Neural progenitor cell (in vitro differentiated cells): ENCODE data around the gene COX10. TPM values are rescaled to one million over a fixed set of nuclear protein-coding genes. Genes with fewer than 3 reads are reported as not detected.

Source experiments
- DNase-seq: peaks from one replicate; pipeline ENCODE4 v3.0.0-alpha.2; 2016; ENCODE audit warnings: low spot score
- H2AFZ ChIP-seq: fragments of 200-600 bp; sonication (generic); replicated peaks from 2 replicates; pipeline ENCODE4 v1.6.1; 2016; ENCODE audit warnings: antibody characterized with exemption
- H3F3A ChIP-seq: fragments of 200-600 bp; sonication (generic); 2 replicates; pipeline ENCODE4 v1.6.1; 2016; ENCODE audit warnings: antibody characterized with exemption, low read depth
- H3K27ac ChIP-seq: fragments of 200-600 bp; sonication (generic); 2 replicates; pipeline ENCODE4 v1.5.1; 2016; ENCODE audit warnings: mild to moderate bottlenecking
- H3K27me3 ChIP-seq: fragments of 200-600 bp; sonication (generic); 2 replicates; pipeline ENCODE4 v1.6.1; 2016; ENCODE audit warnings: mild to moderate bottlenecking, moderate library complexity
- H3K36me3 ChIP-seq: fragments of 200-600 bp; sonication (generic); 2 replicates; pipeline ENCODE4 v1.5.1; 2016
- H3K4me1 ChIP-seq: fragments of 200-600 bp; sonication (generic); 2 replicates; pipeline ENCODE4 v1.6.1; 2016; ENCODE audit warnings: mixed run types
- H3K4me2 ChIP-seq: fragments of 200-600 bp; sonication (generic); 2 replicates; pipeline ENCODE4 v1.6.1; 2016
- H3K4me3 ChIP-seq: fragments of 200-600 bp; sonication (generic); 2 replicates; pipeline ENCODE4 v1.5.1; 2016
- H3K79me2 ChIP-seq: fragments of 200-600 bp; sonication (generic); 2 replicates; pipeline ENCODE4 v1.6.1; 2016; ENCODE audit warnings: low read depth
- H3K9ac ChIP-seq: fragments of 200-600 bp; sonication (generic); 2 replicates; pipeline ENCODE4 v1.6.1; 2016
- H3K9me3 ChIP-seq: fragments of 200-600 bp; sonication (generic); 2 replicates; pipeline ENCODE4 v1.5.1; 2016; ENCODE audit warnings: low read depth
- H4K20me1 ChIP-seq: fragments of 200-600 bp; sonication (generic); 2 replicates; pipeline ENCODE4 v1.6.1; 2016; ENCODE audit warnings: low read depth
- H3K27ac Mint-ChIP-seq: 3 replicates; pipeline ENCODE4 v1.8.0; 2021; ENCODE audit warnings: mixed read lengths
- H3K27me3 Mint-ChIP-seq: 2 replicates; pipeline ENCODE4 v1.8.0; 2022; ENCODE audit warnings: low read depth, mild to moderate bottlenecking, inconsistent platforms, moderate library complexity, mixed read lengths; ENCODE audit not compliant: insufficient read depth
- H3K36me3 Mint-ChIP-seq: 3 replicates; pipeline ENCODE4 v1.8.0; 2021; ENCODE audit warnings: mixed read lengths
- H3K4me1 Mint-ChIP-seq: 3 replicates; pipeline ENCODE4 v1.8.0; 2021; ENCODE audit warnings: mixed read lengths
- H3K4me3 Mint-ChIP-seq: 3 replicates; pipeline ENCODE4 v1.8.0; 2021; ENCODE audit warnings: mild to moderate bottlenecking, moderate library complexity, mixed read lengths
- H3K9me3 Mint-ChIP-seq: 3 replicates; pipeline ENCODE4 v1.8.0; 2020; ENCODE audit warnings: mixed read lengths
- EZH2 ChIP-seq: fragments of 200-600 bp; sonication (generic); IDR thresholded peaks from 2 replicates; pipeline ENCODE4 v1.6.1; 2017; ENCODE audit warnings: antibody characterized with exemption, mild to moderate bottlenecking, moderate library complexity
- EZH2phosphoT487 ChIP-seq: fragments of 200-600 bp; sonication (generic); IDR thresholded peaks from 2 replicates; pipeline ENCODE4 v1.6.1; 2017; ENCODE audit warnings: antibody characterized with exemption
- total RNA-seq: library from RNA; depleted of rRNA; stranded (reverse); fragments of >200 nt; gene quantifications from 2 replicates; pipeline ENCODE4 v1.2.3, GENCODE V29; 2015; ENCODE audit warnings: low replicate concordance
- TF ChIP-seq, protein P1 (sequence below): fragments of 200-600 bp; sonication (generic); IDR thresholded peaks from 2 replicates; pipeline ENCODE4 v1.5.1; 2017; ENCODE audit warnings: antibody characterized with exemption, mild to moderate bottlenecking

Gene COX10
- total RNA-seq, 1 donor from 2014 or later, result 18.0 TPM

- Histone ChIP-seq H3K36me3 (no peaks in the 10 kb centered on the region), H3K4me1 (no peaks in the 10 kb centered on the region), H3K27ac (no peak overlapping the region), H3K4me3 (no peak overlapping the region), H3K9me3 (no peaks in the 10 kb centered on the region), H3K9ac (no peak overlapping the region), H4K20me1 (no peaks in the 10 kb centered on the region), H3K79me2 (no peaks in the 10 kb centered on the region), H3K4me2 (no peak overlapping the region), H3F3A (no peaks in the 10 kb centered on the region), H3K27me3 (no peaks in the 10 kb centered on the region), H2AFZ (no peak overlapping the region)
- Mint-ChIP-seq H3K27me3 (peaks cover 2% of the 10 kb centered on the region), H3K27ac (no peak overlapping the region), H3K36me3 (no peaks in the 10 kb centered on the region), H3K9me3 (no peaks in the 10 kb centered on the region), H3K4me1 (no peaks in the 10 kb centered on the region), H3K4me3 (no peak overlapping the region)
- no peak for DNase-seq
- no peak for TF ChIP-seq EZH2
- TF ChIP-seq EZH2phosphoT487, result no peak
Observed at GRCh38 chr17:14042411-14042810, 26.9 kb upstream of the COX10 start.

GRCh38 chr17:14044702-14045101 lies 24.6 kb upstream of the COX10 start:
- H3K4me3 Mint-ChIP-seq, result no peak overlapping the region
- H3K4me3 ChIP-seq, result no peak overlapping the region
- no peaks in the 10 kb centered on the region for H3K27me3 ChIP-seq
- H3K9ac ChIP-seq, result no peak overlapping the region
- H3K4me1 ChIP-seq, result no peaks in the 10 kb centered on the region
- no peaks in the 10 kb centered on the region for H3K9me3 ChIP-seq
- H2AFZ ChIP-seq, result no peak overlapping the region
- no peaks in the 10 kb centered on the region for H3K36me3 ChIP-seq
- H4K20me1 ChIP-seq, result no peaks in the 10 kb centered on the region
- H3K36me3 Mint-ChIP-seq, result no peaks in the 10 kb centered on the region
- DNase-seq, result no peak
- H3F3A ChIP-seq, result no peaks in the 10 kb centered on the region
- no peaks in the 10 kb centered on the region for H3K79me2 ChIP-seq
- H3K9me3 Mint-ChIP-seq, result no peaks in the 10 kb centered on the region
- peaks cover 2% of the 10 kb centered on the region for H3K27me3 Mint-ChIP-seq
- no peak overlapping the region for H3K27ac Mint-ChIP-seq
- no peak overlapping the region for H3K27ac ChIP-seq
- H3K4me2 ChIP-seq, result no peak overlapping the region
- H3K4me1 Mint-ChIP-seq, result no peaks in the 10 kb centered on the region
- TF ChIP-seq EZH2 (no peak), EZH2phosphoT487 (no peak)
- TF ChIP-seq, protein P1, sequence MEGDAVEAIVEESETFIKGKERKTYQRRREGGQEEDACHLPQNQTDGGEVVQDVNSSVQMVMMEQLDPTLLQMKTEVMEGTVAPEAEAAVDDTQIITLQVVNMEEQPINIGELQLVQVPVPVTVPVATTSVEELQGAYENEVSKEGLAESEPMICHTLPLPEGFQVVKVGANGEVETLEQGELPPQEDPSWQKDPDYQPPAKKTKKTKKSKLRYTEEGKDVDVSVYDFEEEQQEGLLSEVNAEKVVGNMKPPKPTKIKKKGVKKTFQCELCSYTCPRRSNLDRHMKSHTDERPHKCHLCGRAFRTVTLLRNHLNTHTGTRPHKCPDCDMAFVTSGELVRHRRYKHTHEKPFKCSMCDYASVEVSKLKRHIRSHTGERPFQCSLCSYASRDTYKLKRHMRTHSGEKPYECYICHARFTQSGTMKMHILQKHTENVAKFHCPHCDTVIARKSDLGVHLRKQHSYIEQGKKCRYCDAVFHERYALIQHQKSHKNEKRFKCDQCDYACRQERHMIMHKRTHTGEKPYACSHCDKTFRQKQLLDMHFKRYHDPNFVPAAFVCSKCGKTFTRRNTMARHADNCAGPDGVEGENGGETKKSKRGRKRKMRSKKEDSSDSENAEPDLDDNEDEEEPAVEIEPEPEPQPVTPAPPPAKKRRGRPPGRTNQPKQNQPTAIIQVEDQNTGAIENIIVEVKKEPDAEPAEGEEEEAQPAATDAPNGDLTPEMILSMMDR, result no peak

GRCh38 chr17:14046978-14047377 lies 22.3 kb upstream of the COX10 start:
- Histone ChIP-seq H3K9me3 (no peaks in the 10 kb centered on the region), H3F3A (no peaks in the 10 kb centered on the region), H3K79me2 (no peaks in the 10 kb centered on the region), H3K27ac (no peak overlapping the region), H3K9ac (no peak overlapping the region), H3K27me3 (no peaks in the 10 kb centered on the region), H3K36me3 (no peaks in the 10 kb centered on the region), H3K4me3 (no peak overlapping the region), H3K4me2 (no peak overlapping the region), H4K20me1 (no peaks in the 10 kb centered on the region), H2AFZ (no peak overlapping the region), H3K4me1 (no peaks in the 10 kb centered on the region)
- no peaks in the 10 kb centered on the region for H3K9me3 Mint-ChIP-seq
- no peak for TF ChIP-seq EZH2
- TF ChIP-seq, protein P1, result no peak
- TF ChIP-seq EZH2phosphoT487, result no peak
- peaks cover 2% of the 10 kb centered on the region for H3K36me3 Mint-ChIP-seq
- DNase-seq, result no peak
- no peak overlapping the region for H3K27ac Mint-ChIP-seq
- H3K4me3 Mint-ChIP-seq, result no peak overlapping the region
- peaks cover 1% of the 10 kb centered on the region for H3K27me3 Mint-ChIP-seq
- no peaks in the 10 kb centered on the region for H3K4me1 Mint-ChIP-seq

DNA sequence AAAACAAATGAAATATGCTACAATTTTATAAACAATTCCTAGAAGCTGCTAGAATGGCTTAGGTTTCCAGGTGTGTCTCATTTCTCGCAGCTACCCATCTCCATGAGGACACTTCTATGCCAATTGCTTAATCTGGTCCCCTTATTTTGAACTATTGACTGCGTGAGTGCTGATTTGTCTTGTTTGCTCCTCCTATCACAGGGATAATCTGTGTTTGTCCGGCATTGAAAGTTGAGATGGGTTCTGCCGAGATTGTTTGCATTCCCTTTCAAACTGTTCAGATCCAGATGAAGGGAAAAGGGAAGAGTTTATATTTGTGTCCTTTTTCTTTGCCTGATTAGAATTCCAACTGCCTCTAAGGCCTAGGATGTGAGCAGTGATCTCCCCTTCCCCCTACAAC lies 21.7 kb upstream of the COX10 start:
- H3K27ac Mint-ChIP-seq, result no peak overlapping the region
- no peaks in the 10 kb centered on the region for H3K36me3 ChIP-seq
- no peaks in the 10 kb centered on the region for H3K9me3 ChIP-seq
- H2AFZ ChIP-seq, result no peak overlapping the region
- no peaks in the 10 kb centered on the region for H3K9me3 Mint-ChIP-seq
- H3K27me3 ChIP-seq, result no peaks in the 10 kb centered on the region
- DNase-seq, result no peak
- no peak overlapping the region for H3K4me3 ChIP-seq
- H4K20me1 ChIP-seq, result no peaks in the 10 kb centered on the region
- no peak overlapping the region for H3K9ac ChIP-seq
- peaks cover 2% of the 10 kb centered on the region for H3K36me3 Mint-ChIP-seq
- no peaks in the 10 kb centered on the region for H3K4me1 Mint-ChIP-seq
- H3K4me1 ChIP-seq, result no peaks in the 10 kb centered on the region
- TF ChIP-seq EZH2phosphoT487, result no peak
- TF ChIP-seq, protein P1, result no peak
- no peak for TF ChIP-seq EZH2
- H3K4me3 Mint-ChIP-seq, result no peak overlapping the region
- H3K4me2 ChIP-seq, result no peak overlapping the region
- H3K27me3 Mint-ChIP-seq, result no peaks in the 10 kb centered on the region
- no peaks in the 10 kb centered on the region for H3K79me2 ChIP-seq
- H3K27ac ChIP-seq, result no peak overlapping the region
- H3F3A ChIP-seq, result no peaks in the 10 kb centered on the region
